Body of pancreas (tissue), 4 donors: ENCODE results near the gene KLK6.

Experiments used
- POLR2A ChIP-seq, 3 donors: fragments of 450-650 bp; IDR thresholded peaks; one replicate each; pipeline ENCODE4 v1.6.1; 2016; ENCODE audit warnings: antibody characterized with exemption in 3 of 3, mild to moderate bottlenecking in 2 of 3
- TF ChIP-seq, protein P1 (sequence below), 7 experiments: fragments of 450-650 bp in 4 of 7; fragments of 200-600 bp in 3 of 7; sonication (generic) in 3 of 7; IDR thresholded peaks; one replicate each; pipeline ENCODE4 v1.5.1; 2016 to 2019; ENCODE audit warnings: antibody characterized with exemption in 7 of 7

- TF ChIP-seq, protein P1, sequence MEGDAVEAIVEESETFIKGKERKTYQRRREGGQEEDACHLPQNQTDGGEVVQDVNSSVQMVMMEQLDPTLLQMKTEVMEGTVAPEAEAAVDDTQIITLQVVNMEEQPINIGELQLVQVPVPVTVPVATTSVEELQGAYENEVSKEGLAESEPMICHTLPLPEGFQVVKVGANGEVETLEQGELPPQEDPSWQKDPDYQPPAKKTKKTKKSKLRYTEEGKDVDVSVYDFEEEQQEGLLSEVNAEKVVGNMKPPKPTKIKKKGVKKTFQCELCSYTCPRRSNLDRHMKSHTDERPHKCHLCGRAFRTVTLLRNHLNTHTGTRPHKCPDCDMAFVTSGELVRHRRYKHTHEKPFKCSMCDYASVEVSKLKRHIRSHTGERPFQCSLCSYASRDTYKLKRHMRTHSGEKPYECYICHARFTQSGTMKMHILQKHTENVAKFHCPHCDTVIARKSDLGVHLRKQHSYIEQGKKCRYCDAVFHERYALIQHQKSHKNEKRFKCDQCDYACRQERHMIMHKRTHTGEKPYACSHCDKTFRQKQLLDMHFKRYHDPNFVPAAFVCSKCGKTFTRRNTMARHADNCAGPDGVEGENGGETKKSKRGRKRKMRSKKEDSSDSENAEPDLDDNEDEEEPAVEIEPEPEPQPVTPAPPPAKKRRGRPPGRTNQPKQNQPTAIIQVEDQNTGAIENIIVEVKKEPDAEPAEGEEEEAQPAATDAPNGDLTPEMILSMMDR (IDR thresholded peaks at IDR 0.05) = no peak
- no peak for TF ChIP-seq POLR2A (IDR thresholded peaks at IDR 0.05)
Observed at GRCh38 chr19:50963381-50963780, 6.0 kb downstream of the KLK6 start.
